Superior temporal gyrus (tissue), 1 donor: ENCODE measurements around the gene NUP160.
"Not testable (repeated sequence)": the region's sequence is repeated elsewhere in the genome, so short reads cannot be mapped to it uniquely, and the experiment has no call there.

Experiments
- DNase-seq: peaks from one replicate; pipeline ENCODE4 v3.0.0-alpha.2; 2016; ENCODE audit errors: extremely low spot score

The NUP160 gene

GRCh38 chr11:47861728-47862127 lies 13.6 kb upstream of the NUP160 start:
- no peak for DNase-seq

DNA sequence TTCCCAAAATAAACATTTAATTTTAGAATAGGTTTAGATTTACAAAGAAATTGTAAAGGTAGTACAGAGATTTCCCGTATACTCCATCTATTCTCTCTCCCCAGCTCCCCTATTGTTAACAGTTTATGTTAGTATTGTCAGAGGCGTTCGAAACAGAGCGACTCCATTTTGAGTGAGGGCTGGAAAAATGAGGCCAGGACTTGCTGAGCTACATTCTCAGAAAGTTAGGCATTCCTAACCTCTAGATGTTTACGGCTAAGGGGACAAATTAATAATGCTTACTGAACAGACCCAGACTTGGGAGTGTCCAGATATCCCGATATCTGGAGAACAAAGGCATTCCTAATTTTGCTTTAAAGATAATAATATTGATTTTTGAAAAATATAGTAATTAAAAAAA lies 12.4 kb upstream of the NUP160 start:
- peak; percentile 3 for DNase-seq

DNA sequence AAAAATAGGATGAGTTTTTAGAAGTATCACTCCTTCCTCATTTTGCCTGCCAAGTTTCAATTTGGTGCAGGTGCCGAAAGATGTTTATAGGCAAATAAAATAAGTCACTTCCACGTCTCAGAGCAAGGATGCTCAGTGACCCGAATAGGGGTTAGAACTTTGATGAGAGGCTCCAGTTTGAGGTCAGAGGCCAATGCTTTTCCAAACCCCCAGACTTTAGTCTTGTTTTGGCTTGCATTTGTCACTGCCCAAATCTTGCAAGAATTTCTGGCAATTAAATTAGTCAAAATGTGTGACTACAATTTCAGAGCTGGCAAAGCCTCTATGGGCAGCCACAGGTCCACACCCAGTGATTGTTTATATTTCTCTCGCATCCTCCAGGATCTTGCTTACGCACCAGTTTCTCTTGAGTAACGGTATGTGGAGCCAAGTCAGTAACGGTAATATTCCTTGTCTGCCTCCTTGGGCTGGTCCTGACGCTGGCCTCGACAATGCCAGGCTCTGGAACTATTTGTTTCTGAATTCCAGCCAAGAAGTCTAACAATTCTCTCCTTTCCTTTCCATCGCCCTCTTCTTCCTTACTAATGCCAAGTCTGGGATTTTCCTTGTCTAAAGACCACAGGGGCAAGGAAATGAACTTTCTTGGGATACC lies 9.9 kb upstream of the NUP160 start:
- peak; percentile 9 for DNase-seq

DNA sequence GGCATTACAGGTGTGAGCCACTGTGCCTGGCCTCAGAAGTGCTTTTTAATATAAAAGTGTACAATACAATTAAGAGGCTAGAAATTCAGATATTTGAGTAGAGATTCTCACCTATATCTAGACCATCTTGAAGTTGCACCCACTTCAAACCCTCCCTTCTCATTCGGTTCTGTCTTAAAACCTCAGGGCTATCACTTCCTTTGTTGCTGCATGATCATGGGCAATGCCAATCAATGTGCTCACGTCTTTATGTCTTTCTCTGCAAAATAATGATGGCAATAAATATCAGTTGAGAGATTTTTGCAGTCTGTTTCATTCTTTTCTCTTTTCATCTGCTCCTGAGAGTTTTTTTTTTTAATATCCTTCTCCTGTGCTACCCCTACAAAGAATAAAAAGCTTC lies 9.3 kb upstream of the NUP160 start:
- DNase-seq: peak; percentile 2

GRCh38 chr11:47856186-47856585 lies 8.0 kb upstream of the NUP160 start:
- DNase-seq: peak; percentile 2

- no peak for DNase-seq
These were observed 6.5 kb upstream of the NUP160 start for GRCh38 chr11:47854667-47855066.

- no peak for DNase-seq
These were observed 3.9 kb upstream of the NUP160 start for GRCh38 chr11:47852053-47852452.

GRCh38 chr11:47850337-47850736 lies 2.2 kb upstream of the NUP160 start:
- no peak for DNase-seq

DNA sequence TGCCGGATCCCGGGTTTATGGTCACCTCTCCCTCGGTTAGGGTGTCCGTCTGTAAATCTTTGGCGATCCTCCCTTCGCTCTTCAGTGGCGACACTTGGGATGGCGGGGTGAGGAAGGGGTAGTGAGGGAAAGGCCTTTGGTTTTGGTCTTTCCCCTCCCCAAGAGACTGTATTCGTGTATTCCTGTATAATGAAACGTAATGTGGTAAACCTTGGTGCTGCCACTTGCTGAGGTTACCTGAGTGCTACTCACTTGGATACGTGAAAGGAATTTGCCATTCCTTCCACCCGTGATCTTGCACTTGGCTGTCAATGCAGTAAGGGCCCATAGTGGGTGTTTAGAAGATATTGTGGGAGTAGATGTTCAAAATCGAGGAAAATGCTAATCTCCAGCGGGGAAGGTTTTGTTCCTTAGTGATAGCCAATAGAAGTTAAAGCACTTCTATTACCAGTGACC lies 578 bp upstream of the NUP160 start:
- DNase-seq: peak; percentile 64

DNA sequence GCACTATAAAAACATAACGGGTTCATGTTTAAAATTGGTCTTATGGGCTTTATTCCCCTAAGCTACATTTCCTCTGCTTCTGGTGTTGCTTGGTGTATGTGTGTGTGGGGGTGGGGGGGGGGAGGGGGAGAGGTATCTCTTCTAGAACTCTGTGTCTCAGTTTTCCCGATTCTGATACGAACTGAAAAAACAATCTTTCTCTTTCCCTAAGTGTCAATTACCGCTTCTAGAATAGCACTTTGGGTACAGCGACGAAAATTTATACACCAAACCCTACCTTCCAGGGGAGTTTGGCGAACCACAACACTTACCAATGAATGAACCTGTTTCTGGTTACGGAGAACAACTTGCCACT lies 636 bp downstream of the NUP160 start:
- no peak for DNase-seq

DNA sequence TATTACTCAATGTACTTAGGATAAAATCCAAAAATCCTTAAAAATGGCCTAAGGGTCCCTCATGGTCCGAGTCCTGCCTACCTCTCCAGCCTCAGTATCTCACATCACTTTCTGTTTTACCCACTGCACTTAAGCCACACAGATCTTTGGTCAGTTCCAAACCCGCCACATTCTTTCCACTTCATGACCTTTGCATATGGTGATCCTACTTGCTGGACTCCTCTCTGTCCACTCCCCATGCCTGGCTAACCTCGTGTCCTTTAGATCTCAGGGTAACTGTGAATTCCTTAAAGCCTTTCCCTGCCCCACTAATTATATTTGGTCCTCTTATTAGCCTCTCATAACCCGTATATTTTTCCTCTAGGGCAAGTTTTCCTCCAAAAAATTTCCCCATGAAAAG lies 1.2 kb downstream of the NUP160 start:
- DNase-seq: no peak

DNA sequence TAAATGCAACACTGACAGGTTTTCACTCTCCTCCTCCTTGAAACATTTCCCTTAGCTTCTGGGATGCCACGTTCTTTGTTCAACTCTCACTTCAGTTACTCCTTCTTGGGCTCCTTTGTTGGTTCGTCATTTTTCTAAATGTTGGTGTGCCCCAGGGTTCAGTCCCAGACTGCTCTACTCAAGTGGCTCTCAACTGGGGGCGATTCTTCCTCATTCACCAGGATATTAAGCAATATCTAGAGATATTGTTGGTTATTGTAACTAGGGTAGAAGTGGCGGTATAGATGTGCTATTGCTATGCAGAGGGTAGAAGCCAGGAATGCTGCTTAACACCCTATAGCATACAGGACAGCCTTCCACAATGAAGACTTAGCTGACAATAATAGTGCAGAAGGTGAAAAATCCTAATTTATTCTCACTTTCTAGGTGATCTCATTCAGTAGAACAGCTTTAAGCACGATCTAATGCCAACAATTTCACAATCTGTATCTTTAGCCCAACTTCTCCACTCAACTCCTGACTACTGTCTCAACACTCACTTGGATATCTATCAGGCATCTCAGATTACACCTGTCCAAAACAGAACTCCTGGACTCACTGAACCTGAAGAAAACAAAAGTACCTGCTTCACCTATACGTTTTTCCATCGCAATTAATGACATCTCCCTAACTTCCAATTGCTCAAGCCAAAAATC lies 4.6 kb downstream of the NUP160 start:
- DNase-seq: no peak

- no peak for DNase-seq
These were observed 5.4 kb downstream of the NUP160 start for GRCh38 chr11:47842749-47843148.

- no peak for DNase-seq
These were observed 10.2 kb downstream of the NUP160 start for GRCh38 chr11:47837929-47838328.

- DNase-seq: no peak
These were observed 10.9 kb downstream of the NUP160 start for GRCh38 chr11:47837292-47837691.

GRCh38 chr11:47830013-47830412 lies 18.1 kb downstream of the NUP160 start:
- not testable (repeated sequence) for DNase-seq

GRCh38 chr11:47828284-47828683 lies 19.9 kb downstream of the NUP160 start:
- no peak for DNase-seq

- not testable (repeated sequence) for DNase-seq
These were observed 25.5 kb downstream of the NUP160 start for GRCh38 chr11:47822664-47823063.

DNA sequence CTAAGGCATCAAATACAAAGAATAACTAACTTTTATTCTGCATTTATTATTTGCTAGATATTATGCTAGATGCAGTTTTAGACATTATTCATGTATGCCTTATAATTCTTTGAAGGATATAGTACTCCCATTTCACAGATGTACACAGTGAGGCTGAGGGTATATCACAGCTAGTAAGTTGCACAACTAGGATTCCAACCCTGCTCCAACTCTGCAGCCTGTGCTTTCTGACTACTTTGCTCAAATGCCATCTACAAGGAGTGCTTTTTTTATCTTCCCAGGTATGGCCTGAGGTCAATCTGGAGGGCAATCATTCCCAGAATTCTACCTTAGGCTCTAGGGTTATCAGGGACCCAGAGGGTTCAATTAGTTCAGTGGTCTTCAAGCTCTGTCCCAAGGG lies 28.4 kb downstream of the NUP160 start:
- no peak for DNase-seq

DNA sequence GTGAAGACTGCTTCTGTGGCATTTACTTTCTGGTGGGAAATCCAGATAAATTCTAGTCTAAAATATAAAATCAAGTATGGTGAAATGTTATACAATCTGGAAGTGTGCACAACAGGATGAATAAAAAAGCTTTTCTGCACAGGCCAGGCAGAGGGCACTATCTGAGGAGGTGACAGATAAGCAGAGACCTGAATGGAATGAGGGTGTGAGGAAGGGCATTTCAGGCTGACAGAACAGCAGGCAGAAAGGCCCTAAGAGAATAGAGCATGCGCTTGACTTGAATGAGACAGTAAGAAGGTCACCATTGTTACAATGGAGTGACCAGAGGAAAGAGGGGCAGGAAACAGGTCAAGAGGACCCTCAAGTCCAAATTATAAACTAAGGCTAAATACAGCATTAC lies 47.4 kb downstream of the NUP160 start:
- no peak for DNase-seq

- DNase-seq: no peak
These were observed 50.5 kb downstream of the NUP160 start for GRCh38 chr11:47797633-47798032.

DNA sequence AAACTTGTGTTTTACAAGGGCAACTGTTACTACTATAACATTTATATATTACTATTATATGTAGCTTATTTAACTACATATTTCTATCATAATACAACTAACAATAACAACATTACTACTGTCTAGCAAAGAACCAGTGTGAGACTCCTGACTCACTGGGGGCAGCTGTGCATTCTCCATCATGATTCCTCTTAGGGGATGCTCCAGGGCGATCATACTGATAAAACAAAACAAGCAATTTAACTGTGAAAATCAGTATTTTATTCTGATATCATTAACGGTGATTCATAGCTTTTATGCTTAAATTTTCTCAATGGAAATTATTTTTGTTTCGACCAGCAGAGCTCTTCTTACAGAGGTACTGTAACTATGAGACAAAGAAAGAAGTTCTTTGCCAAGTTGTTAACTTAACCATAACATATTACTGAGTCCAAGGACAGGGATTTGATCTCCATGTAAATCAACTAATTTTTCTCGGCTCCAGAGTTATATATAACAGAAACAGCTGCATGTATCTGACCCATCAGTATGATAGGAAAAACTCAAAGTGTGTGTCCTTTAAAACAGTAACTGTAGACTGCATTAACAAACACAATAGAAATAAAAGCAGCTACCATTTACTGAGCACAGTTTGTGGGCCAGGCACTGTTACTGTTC lies 56.2 kb downstream of the NUP160 start:
- no peak for DNase-seq

DNA sequence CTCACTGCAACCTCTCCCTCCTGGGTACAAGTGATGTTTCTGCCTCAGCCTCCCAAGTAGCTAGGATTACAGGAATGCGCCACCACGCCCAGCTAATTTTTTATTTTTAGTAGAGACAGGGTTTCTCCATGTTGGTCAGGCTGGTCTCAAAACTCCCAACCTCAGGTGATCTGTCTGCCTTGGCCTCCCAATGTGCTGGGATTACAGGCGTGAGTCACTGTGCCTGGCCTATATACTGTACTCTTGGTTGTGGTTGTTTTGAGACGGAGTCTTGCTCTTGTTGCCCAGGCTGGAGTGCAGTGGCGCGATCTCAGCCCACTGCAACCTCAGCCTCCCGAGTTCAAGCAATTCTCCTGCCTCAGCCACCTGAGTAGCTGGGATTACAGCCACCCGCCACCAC lies 58.1 kb downstream of the NUP160 start:
- DNase-seq: not testable (repeated sequence)
